Body of pancreas (tissue), 4 donors: Measurements from ENCODE around the gene DLX5. TPM values are rescaled to one million over a fixed set of nuclear protein-coding genes. Genes with fewer than 3 reads are reported as not detected.
"Not testable (repeated sequence)": the region's sequence is repeated elsewhere in the genome, so short reads cannot be mapped to it uniquely, and the experiment has no call there.

Experiments
- ATAC-seq: fragments of 150-250 bp; one replicate; pipeline ENCODE4 v1.9.1; 2016
- DNase-seq, 4 donors: peaks; one replicate each; pipeline ENCODE4 v3.0.0-alpha.2; 2019
- H3K27ac ChIP-seq, 4 donors: fragments of 200-600 bp; sonication (generic); 1 replicate in 3 of 4; 2 replicates in 1 of 4; pipeline versions ENCODE4 v1.5.1 to v1.6.1; 2016 to 2019; ENCODE audit warnings: mild to moderate bottlenecking in 1 of 4, mixed read lengths in 1 of 4, moderate library complexity in 1 of 4
- H3K27me3 ChIP-seq, 2 donors: fragments of 200-600 bp; sonication (generic); one replicate each; pipeline ENCODE4 v1.6.0; 2016; ENCODE audit warnings: mild to moderate bottlenecking in 1 of 2
- H3K36me3 ChIP-seq, 2 donors: fragments of 200-600 bp; sonication (generic); replicated peaks in 1 of 2; 2 replicates each; pipeline ENCODE4 v1.5.1; 2016; ENCODE audit warnings: low read depth in 2 of 2; ENCODE audit not compliant: insufficient read depth in 1 of 2
- H3K4me1 ChIP-seq: fragments of 200-600 bp; sonication (generic); one replicate; pipeline ENCODE4 v1.6.0; 2016
- H3K4me3 ChIP-seq, 2 donors: fragments of 200-600 bp; sonication (generic); 1 replicate in 1 of 2; 2 replicates in 1 of 2; pipeline ENCODE4 v1.5.1; 2016 to 2019
- H3K9me3 ChIP-seq, 3 donors: fragments of 200-600 bp; sonication (generic); 1 replicate in 2 of 3; 2 replicates in 1 of 3; pipeline ENCODE4 v1.5.1; 2016
- POLR2A ChIP-seq, 3 donors: fragments of 450-650 bp; IDR thresholded peaks; one replicate each; pipeline ENCODE4 v1.6.1; 2016; ENCODE audit warnings: antibody characterized with exemption in 3 of 3, mild to moderate bottlenecking in 2 of 3
- WGBS, 2 donors: methylation state at CpG; one replicate each; pipeline ENCODE4 v1.1.5; 2017; 5-methylcytosine and 5-hydroxymethylcytosine counted together
- intact Hi-C: fragments of 100-400 bp; cut with DNase I; formaldehyde crosslinking; loops from one replicate; pipeline ENCODE4 v1.15.1; 2023
- total RNA-seq, 2 donors: library from RNA; depleted of rRNA; stranded (reverse); fragments of >200 nt; gene quantifications; one replicate each; pipeline ENCODE4 v1.1.0, GENCODE V29; 2016
- TF ChIP-seq, protein P1 (sequence below), 7 experiments: fragments of 450-650 bp in 4 of 7; fragments of 200-600 bp in 3 of 7; sonication (generic) in 3 of 7; IDR thresholded peaks; one replicate each; pipeline ENCODE4 v1.5.1; 2016 to 2019; ENCODE audit warnings: antibody characterized with exemption in 7 of 7

Gene DLX5
- not detected for total RNA-seq

DNA sequence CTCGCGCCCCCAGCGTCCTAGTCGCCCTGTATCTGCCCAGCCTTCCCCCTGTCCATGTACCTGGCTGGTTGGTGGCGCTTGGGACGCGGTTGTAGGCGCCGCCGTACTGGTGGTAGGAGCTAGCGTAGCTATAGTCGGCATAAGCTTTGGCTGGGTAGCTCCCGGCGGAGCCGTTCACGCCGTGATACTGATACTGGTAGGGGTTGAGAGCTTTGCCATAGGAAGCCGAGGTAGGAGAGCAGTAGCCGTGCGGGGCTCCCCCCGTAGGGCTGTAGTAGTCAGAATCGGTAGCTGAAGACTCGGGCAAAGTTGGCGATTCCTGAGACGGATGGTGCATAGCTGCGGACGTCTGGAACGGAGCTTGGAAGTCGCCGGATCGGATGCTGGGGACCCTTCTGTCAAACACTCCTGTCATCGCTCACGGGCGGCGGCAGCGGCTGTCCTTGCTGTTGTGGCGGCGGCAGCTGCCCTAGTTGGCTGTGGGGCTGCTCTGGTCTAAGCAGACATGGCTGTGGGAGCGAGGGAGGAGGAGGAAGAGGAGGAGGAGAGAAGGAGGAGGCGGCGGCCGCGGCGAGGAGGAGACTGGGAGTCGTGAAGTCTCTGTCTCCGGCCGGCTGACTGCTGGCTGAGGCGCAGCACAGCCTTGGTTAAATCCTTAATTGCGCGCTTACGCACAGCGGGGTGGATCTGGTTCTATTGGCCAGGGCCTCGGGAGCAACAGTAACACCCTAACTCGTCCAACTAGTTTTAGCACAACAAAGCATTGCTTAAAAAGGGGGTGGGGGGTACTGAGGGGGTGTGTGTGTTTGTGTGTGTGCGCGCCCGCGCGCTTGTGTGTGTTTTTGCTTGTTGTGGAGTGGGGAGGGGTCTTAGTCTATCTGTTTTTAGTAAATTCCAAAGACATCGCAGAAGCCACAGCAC lies at the start of gene DLX5:
Gene DLX5 (minus strand): TSS at position 623 of the 921 bp plus-strand sequence. CDS start 208 bp downstream, at position 415.
- intact Hi-C loops, result loop anchor here (5.0 to 10.0 kb wide), 2 partner anchors 950 to 1107 kb away; no protein-coding TSS in a partner anchor
- DNase-seq, result no peak

DNA sequence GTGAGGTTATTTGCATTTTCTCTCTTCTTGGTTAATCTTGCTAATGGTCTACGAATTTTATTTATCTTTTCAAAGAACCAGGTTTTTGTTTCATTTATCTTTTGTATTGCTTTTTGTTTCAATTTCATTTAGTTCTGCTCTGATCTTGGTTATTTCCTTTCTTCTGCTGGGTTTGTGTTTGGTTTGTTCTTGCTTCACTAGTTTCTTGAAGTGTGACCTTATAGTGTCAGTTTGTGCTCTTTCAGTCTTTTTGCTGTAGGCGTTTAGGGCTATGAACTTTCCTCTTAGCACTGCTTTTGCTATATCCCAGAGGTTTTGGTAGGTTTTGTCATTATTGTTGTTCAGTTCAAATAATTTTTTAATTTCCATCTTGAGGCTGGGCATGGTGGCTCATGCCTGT lies 47.4 kb upstream of the DLX5 start:
- H3K9me3 ChIP-seq, H3K27me3 ChIP-seq, intact Hi-C loops, H3K4me1 ChIP-seq, H3K36me3 ChIP-seq, ATAC-seq, H3K4me3 ChIP-seq, DNase-seq, H3K27ac ChIP-seq: not testable (repeated sequence)
- 37 to 39% methylated on average over 2 of the region's 2 CpGs for WGBS, 2 donors

More for the DNA sequence above, at the start of gene DLX5:
- peaks cover 52% of the 10 kb centered on the region for H3K4me1 ChIP-seq
- ATAC-seq, result no peak
- no peak for TF ChIP-seq POLR2A (IDR thresholded peaks at IDR 0.05)
- TF ChIP-seq, protein P1, sequence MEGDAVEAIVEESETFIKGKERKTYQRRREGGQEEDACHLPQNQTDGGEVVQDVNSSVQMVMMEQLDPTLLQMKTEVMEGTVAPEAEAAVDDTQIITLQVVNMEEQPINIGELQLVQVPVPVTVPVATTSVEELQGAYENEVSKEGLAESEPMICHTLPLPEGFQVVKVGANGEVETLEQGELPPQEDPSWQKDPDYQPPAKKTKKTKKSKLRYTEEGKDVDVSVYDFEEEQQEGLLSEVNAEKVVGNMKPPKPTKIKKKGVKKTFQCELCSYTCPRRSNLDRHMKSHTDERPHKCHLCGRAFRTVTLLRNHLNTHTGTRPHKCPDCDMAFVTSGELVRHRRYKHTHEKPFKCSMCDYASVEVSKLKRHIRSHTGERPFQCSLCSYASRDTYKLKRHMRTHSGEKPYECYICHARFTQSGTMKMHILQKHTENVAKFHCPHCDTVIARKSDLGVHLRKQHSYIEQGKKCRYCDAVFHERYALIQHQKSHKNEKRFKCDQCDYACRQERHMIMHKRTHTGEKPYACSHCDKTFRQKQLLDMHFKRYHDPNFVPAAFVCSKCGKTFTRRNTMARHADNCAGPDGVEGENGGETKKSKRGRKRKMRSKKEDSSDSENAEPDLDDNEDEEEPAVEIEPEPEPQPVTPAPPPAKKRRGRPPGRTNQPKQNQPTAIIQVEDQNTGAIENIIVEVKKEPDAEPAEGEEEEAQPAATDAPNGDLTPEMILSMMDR (IDR thresholded peaks at IDR 0.05), result no peak
- WGBS, 2 donors, result 2 to 3% methylated on average over 20 to 60 of the region's 60 CpGs
- peaks cover 0 to 37% of the 10 kb centered on the region in 2 donors for H3K27me3 ChIP-seq
- no peak within 1 kb of the TSS for H3K4me3 ChIP-seq
- H3K36me3 ChIP-seq, result no peaks in the 10 kb centered on the region
- no peaks in the 10 kb centered on the region for H3K9me3 ChIP-seq
- no peak within 1 kb of the TSS for H3K27ac ChIP-seq

DNA sequence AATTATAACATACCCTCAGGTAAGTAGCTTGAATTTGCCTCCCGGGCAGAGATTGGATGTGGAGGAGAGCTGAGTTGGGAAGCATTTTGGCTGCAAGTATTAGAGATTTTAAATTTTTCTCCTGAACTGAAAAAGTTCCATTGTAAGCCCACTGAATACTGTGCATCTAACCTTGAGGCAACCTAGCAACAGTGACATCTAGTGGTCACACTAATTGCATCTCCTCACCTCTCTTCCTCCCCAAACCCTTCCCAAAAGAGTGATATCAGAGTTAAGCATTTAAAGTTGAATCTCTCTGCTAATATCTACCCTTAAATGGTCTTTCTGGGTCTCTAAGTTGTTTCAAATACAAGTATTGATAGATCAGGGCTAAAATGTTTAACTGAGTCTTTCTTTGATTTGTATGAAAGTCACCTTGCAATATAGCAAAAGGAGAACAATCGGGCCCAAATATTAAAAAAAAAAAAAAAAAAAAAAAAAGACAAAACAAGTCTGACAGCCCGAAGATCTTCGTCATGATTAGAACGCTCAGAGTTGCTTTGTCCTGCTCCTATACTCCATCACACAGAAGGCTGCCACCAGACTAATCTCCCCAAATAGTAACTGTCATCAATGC lies 40.4 kb upstream of the DLX5 start:
- no peak for ATAC-seq
- TF ChIP-seq POLR2A (IDR thresholded peaks at IDR 0.05), result no peak
- TF ChIP-seq, protein P1 (IDR thresholded peaks at IDR 0.05), result peak; percentile 42 to 78 (median 57)
- Histone ChIP-seq H3K27me3 (no peaks in the 10 kb centered on the region), H3K27ac (no peak overlapping the region), H3K4me1 (no peaks in the 10 kb centered on the region), H3K9me3 (no peaks in the 10 kb centered on the region), H3K4me3 (no peak overlapping the region), H3K36me3 (no peaks in the 10 kb centered on the region)
- WGBS, 2 donors, result 25 to 33% methylated on average over 5 of the region's 5 CpGs
- peak; percentile 13 to 31 (median 17) for DNase-seq
- intact Hi-C loops, result no loop called here

DNA sequence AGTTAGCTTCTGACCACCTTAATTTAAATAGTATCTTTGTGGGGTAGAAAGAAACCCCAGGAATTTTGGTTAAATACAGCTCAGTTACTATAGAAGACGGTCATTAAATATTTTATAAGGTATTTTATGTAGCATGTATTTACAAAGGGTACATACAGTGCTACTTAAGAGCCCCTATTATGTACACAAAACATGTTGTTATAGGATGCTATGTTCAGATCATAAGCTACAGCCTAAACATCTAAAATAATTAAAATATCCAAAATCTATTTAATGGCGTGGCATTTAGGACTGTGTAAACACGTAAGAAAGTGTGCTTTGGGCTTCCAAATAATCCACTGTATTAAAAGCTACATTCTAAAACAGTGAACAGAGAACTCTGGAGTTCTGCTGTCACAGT lies 39.4 kb upstream of the DLX5 start:
- Histone ChIP-seq H3K4me3 (no peak overlapping the region), H3K4me1 (no peaks in the 10 kb centered on the region), H3K36me3 (no peaks in the 10 kb centered on the region), H3K27ac (no peak overlapping the region), H3K27me3 (no peaks in the 10 kb centered on the region), H3K9me3 (no peaks in the 10 kb centered on the region)
- intact Hi-C loops, result no loop called here
- DNase-seq (no peak), ATAC-seq (no peak)
- 29 to 36% methylated on average over 3 of the region's 3 CpGs for WGBS, 2 donors
- TF ChIP-seq POLR2A (IDR thresholded peaks at IDR 0.05), result no peak
- TF ChIP-seq, protein P1 (IDR thresholded peaks at IDR 0.05), result no peak

DNA sequence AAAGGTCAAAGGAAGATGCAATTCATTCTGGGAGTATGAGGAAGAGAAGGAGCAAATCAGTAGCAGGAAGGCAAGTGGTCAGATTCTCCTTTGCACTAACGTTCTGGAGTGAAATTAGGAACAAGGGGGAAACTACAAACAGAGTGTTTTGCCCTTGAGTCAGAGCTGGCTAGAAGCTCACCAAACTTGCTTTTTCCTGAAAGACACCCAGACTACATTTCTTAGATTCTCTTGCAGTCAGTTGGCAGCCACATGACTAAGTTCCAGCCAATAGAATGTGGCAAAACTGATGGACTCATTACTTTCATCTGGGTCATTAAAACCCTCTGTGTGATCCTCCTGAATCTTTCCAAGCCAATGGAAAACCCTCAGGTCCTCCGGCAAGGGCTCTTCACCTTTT lies 18.6 kb upstream of the DLX5 start:
- H3K4me3 ChIP-seq, result no peak overlapping the region
- DNase-seq (no peak), ATAC-seq (no peak)
- H3K27me3 ChIP-seq, result no peaks in the 10 kb centered on the region
- no peaks in the 10 kb centered on the region for H3K9me3 ChIP-seq
- H3K36me3 ChIP-seq, result no peaks in the 10 kb centered on the region
- intact Hi-C loops, result no loop called here
- H3K4me1 ChIP-seq, result no peaks in the 10 kb centered on the region
- TF ChIP-seq, protein P1 (IDR thresholded peaks at IDR 0.05), result no peak
- TF ChIP-seq POLR2A (IDR thresholded peaks at IDR 0.05), result no peak
- 49% methylated on average over 2 of the region's 2 CpGs for whole genome bisulfite sequencing, 2 donors
- H3K27ac ChIP-seq, result no peak overlapping the region
